ENCODE results near the gene HMX1.

Gene HMX1

GRCh38 chr4:8871417-8872401 lies at the start of gene HMX1:
TSS of gene HMX1 (minus strand) at chr4:8871839. CDS start at chr4:8871614, 225 bp downstream.
- H3K4me3 Mint-ChIP-seq, result no peak within 1 kb of the TSS
- peaks cover 85% of the 10 kb centered on the region for H3K27me3 Mint-ChIP-seq
- no peaks in the 10 kb centered on the region for H3K36me3 Mint-ChIP-seq (ENCODE audit: low read depth)
- H3K4me1 Mint-ChIP-seq (ENCODE audit: low read depth), result peaks cover 5% of the 10 kb centered on the region
- peaks cover 17% of the 10 kb centered on the region for H3K9me3 Mint-ChIP-seq
- no peak within 1 kb of the TSS for H3K27ac Mint-ChIP-seq
- intact Hi-C loops (cut with micrococcal nuclease), result no loop called here

GRCh38 chr4:8920969-8921368 lies 49.3 kb upstream of the HMX1 start:
- Mint-ChIP-seq H3K27me3 (peaks cover 8% of the 10 kb centered on the region), H3K36me3 (ENCODE audit: low read depth) (no peaks in the 10 kb centered on the region), H3K9me3 (peaks cover 12% of the 10 kb centered on the region), H3K27ac (no peak overlapping the region), H3K4me3 (no peak overlapping the region), H3K4me1 (ENCODE audit: low read depth) (no peaks in the 10 kb centered on the region)
- intact Hi-C loops (cut with micrococcal nuclease), result no loop called here

GRCh38 chr4:8920289-8920965 lies 48.8 kb upstream of the HMX1 start:
- no peak overlapping the region for H3K27ac Mint-ChIP-seq
- intact Hi-C loops (cut with micrococcal nuclease), result no loop called here
- H3K36me3 Mint-ChIP-seq (ENCODE audit: low read depth), result no peaks in the 10 kb centered on the region
- peaks cover 8% of the 10 kb centered on the region for H3K27me3 Mint-ChIP-seq
- no peak overlapping the region for H3K4me3 Mint-ChIP-seq
- peaks cover 12% of the 10 kb centered on the region for H3K9me3 Mint-ChIP-seq
- H3K4me1 Mint-ChIP-seq (ENCODE audit: low read depth), result no peaks in the 10 kb centered on the region

GRCh38 chr4:8919651-8920288 lies 48.1 kb upstream of the HMX1 start:
- H3K4me1 Mint-ChIP-seq (ENCODE audit: low read depth), result no peaks in the 10 kb centered on the region
- H3K36me3 Mint-ChIP-seq (ENCODE audit: low read depth), result no peaks in the 10 kb centered on the region
- H3K27ac Mint-ChIP-seq, result no peak overlapping the region
- intact Hi-C loops (cut with micrococcal nuclease), result no loop called here
- H3K9me3 Mint-ChIP-seq, result peaks cover 12% of the 10 kb centered on the region
- H3K27me3 Mint-ChIP-seq, result peaks cover 8% of the 10 kb centered on the region
- H3K4me3 Mint-ChIP-seq, result no peak overlapping the region

- H3K27ac Mint-ChIP-seq, result no peak overlapping the region
- peaks cover 3% of the 10 kb centered on the region for H3K9me3 Mint-ChIP-seq
- H3K27me3 Mint-ChIP-seq, result peaks cover 3% of the 10 kb centered on the region
- no peak overlapping the region for H3K4me3 Mint-ChIP-seq
- H3K36me3 Mint-ChIP-seq (ENCODE audit: low read depth), result no peaks in the 10 kb centered on the region
- H3K4me1 Mint-ChIP-seq (ENCODE audit: low read depth), result no peaks in the 10 kb centered on the region
- intact Hi-C loops (cut with micrococcal nuclease), result no loop called here
Observed at GRCh38 chr4:8917868-8918783, 46.5 kb upstream of the HMX1 start.

GRCh38 chr4:8917321-8917811 lies 45.7 kb upstream of the HMX1 start:
- no peak overlapping the region for H3K4me3 Mint-ChIP-seq
- H3K36me3 Mint-ChIP-seq (ENCODE audit: low read depth), result no peaks in the 10 kb centered on the region
- intact Hi-C loops (cut with micrococcal nuclease), result no loop called here
- H3K9me3 Mint-ChIP-seq, result no peaks in the 10 kb centered on the region
- peaks cover 3% of the 10 kb centered on the region for H3K27me3 Mint-ChIP-seq
- no peak overlapping the region for H3K27ac Mint-ChIP-seq
- no peaks in the 10 kb centered on the region for H3K4me1 Mint-ChIP-seq (ENCODE audit: low read depth)

- intact Hi-C loops (cut with micrococcal nuclease), result no loop called here
- Mint-ChIP-seq H3K4me3 (no peak overlapping the region), H3K4me1 (ENCODE audit: low read depth) (no peaks in the 10 kb centered on the region), H3K27ac (no peak overlapping the region), H3K36me3 (ENCODE audit: low read depth) (no peaks in the 10 kb centered on the region), H3K27me3 (peaks cover 3% of the 10 kb centered on the region), H3K9me3 (no peaks in the 10 kb centered on the region)
Observed at GRCh38 chr4:8916906-8917305, 45.3 kb upstream of the HMX1 start.

- H3K36me3 Mint-ChIP-seq (ENCODE audit: low read depth), result no peaks in the 10 kb centered on the region
- no peaks in the 10 kb centered on the region for H3K9me3 Mint-ChIP-seq
- intact Hi-C loops (cut with micrococcal nuclease), result no loop called here
- H3K4me3 Mint-ChIP-seq, result no peak overlapping the region
- H3K27ac Mint-ChIP-seq, result no peak overlapping the region
- H3K27me3 Mint-ChIP-seq, result peaks cover 3% of the 10 kb centered on the region
- H3K4me1 Mint-ChIP-seq (ENCODE audit: low read depth), result no peaks in the 10 kb centered on the region
Observed at GRCh38 chr4:8916351-8916885, 44.8 kb upstream of the HMX1 start.

- no peaks in the 10 kb centered on the region for H3K9me3 Mint-ChIP-seq
- intact Hi-C loops (cut with micrococcal nuclease), result no loop called here
- H3K4me1 Mint-ChIP-seq (ENCODE audit: low read depth), result no peaks in the 10 kb centered on the region
- no peak overlapping the region for H3K27ac Mint-ChIP-seq
- no peak overlapping the region for H3K4me3 Mint-ChIP-seq
- no peaks in the 10 kb centered on the region for H3K36me3 Mint-ChIP-seq (ENCODE audit: low read depth)
- peaks cover 3% of the 10 kb centered on the region for H3K27me3 Mint-ChIP-seq
Observed at GRCh38 chr4:8915201-8916200, 43.9 kb upstream of the HMX1 start.

- H3K36me3 Mint-ChIP-seq (ENCODE audit: low read depth), result no peaks in the 10 kb centered on the region
- no peaks in the 10 kb centered on the region for H3K9me3 Mint-ChIP-seq
- peaks cover 3% of the 10 kb centered on the region for H3K27me3 Mint-ChIP-seq
- no peak overlapping the region for H3K27ac Mint-ChIP-seq
- H3K4me1 Mint-ChIP-seq (ENCODE audit: low read depth), result no peaks in the 10 kb centered on the region
- intact Hi-C loops (cut with micrococcal nuclease), result no loop called here
- no peak overlapping the region for H3K4me3 Mint-ChIP-seq
Observed at GRCh38 chr4:8914461-8915171, 43.0 kb upstream of the HMX1 start.

GRCh38 chr4:8913858-8914460 lies 42.3 kb upstream of the HMX1 start:
- H3K27ac Mint-ChIP-seq, result no peak overlapping the region
- H3K4me3 Mint-ChIP-seq, result no peak overlapping the region
- no peaks in the 10 kb centered on the region for H3K4me1 Mint-ChIP-seq (ENCODE audit: low read depth)
- H3K27me3 Mint-ChIP-seq, result peaks cover 3% of the 10 kb centered on the region
- intact Hi-C loops (cut with micrococcal nuclease), result no loop called here
- H3K9me3 Mint-ChIP-seq, result no peaks in the 10 kb centered on the region
- H3K36me3 Mint-ChIP-seq (ENCODE audit: low read depth), result no peaks in the 10 kb centered on the region

Data from dendritic cell treated with granulocyte-macrophage colony-stimulating factor and Interleukin-4, amounts not matched to agents 40 ng/mL and 50 ng/mL, for 4 days (primary cell).